GM18526 (cell line): Measurements from ENCODE around the gene PET100.

ENCODE experiments used
- POLR2A ChIP-seq: IDR thresholded peaks from 3 replicates; pipeline ENCODE4 v1.6.1; 2011; ENCODE audit not compliant: insufficient read length; ENCODE audit errors: extremely low read depth

The PET100 gene, protein sequence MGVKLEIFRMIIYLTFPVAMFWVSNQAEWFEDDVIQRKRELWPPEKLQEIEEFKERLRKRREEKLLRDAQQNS

GRCh38 chr19:7629347-7630054 is at the start of gene PET100, which contains the start of gene XAB2:
TSS of gene PET100 (plus strand) at chr19:7629793. CDS start at chr19:7629834, 41 bp downstream.
TSS of gene XAB2 (minus strand) at chr19:7629545. CDS start at chr19:7629527, 18 bp downstream.
- TF ChIP-seq POLR2A: peak; percentile 58

DNA sequence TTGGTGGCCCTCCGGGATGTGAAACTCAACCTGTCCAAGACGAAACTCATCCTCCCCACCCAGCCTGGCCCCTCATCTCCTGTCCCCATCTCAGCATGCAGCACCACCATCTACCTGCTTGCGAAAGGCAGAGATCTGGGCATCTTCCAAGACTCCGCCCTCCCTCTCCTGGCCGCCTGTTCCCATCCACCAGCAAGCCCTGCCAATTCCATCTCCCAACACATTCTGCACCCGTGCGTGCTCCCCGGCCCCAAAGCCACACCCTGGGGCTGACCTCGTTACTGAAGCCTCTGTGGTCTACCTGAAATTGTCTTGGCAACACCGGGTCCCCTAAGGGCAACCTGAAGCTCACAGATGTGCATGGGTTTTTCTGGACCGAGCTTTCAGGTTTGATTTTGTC is 47.1 kb upstream of the PET100 start:
- no peak for TF ChIP-seq POLR2A

DNA sequence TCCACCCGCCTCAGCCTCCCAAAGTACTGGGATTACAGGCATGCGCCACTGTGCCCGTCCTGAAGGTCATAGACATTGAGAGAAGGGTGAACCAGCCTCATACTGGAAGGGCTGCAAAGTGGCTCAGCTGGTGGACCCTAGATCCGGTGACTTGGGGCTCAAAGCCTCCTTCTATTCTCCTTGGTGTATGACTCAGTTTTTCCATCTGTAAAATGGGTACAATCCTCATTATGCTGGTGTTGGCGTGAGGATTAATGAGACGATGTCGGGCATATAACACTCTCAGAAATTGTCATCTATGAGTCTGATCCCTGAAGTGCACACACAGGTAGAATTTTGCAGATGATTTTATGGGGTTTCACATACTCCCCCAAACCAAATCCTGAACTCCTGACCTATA is 39.8 kb upstream of the PET100 start:
- TF ChIP-seq POLR2A: no peak

DNA sequence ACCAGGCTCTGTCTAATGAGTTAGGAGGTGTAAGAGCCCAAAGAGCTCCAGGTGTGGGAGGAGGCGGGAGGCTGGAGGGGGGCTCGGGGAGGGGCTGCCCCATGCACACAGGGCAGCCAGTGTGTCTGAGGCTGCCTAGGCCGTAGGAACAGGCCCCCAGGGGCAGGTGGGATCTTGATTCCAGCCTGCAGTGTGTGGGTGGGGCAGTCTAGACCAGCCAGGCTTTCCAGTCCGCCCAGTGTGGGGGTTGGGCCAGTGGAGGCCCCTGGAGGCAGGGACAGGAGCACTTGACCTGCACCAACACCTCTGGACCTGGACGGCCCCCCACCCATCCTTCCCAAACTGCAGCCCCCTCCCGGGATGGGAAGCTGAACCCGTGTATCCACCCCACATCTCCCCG is 39.3 kb upstream of the PET100 start:
- TF ChIP-seq POLR2A: no peak

DNA sequence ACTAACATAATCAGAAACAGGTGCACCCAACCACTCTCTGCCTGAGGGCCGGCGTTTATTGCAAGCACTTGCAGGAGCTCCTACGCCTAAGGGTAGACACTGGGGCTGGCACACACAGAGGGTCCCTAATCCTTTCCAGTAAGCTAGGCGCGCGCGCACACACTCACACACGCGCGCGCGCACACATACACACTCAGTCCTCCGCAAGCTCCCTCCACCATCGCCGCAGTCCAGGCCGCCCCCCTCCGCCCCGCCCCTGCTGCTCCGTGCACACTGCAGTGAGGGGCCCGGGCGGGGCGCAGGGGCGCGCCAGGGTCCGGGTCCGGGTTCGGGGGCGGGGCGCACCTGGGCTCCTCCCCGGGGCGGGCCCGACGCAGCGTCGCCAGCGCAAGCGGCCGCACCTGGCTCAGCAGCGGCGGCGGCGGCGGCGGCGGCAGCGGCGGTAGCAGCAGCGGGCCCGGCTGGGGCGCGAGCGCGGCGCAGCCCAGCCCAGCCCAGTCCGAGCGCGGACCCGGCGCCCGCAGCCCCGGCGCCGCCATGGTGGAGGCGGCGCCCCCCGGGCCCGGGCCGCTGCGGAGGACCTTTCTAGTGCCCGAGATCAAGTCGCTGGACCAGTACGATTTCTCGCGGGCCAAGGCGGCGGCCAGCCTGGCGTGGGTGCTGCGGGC is 34.0 kb upstream of the PET100 start, which contains the start of gene CAMSAP3:
TSS of gene CAMSAP3 (plus strand) at position 398 of the 668 bp plus-strand sequence. CDS start at position 538, 140 bp downstream.
- no peak for TF ChIP-seq POLR2A

- no peak for TF ChIP-seq POLR2A
Observed at GRCh38 chr19:7596211-7596937, 33.2 kb upstream of the PET100 start.

- no peak for TF ChIP-seq POLR2A
Observed at GRCh38 chr19:7597689-7598088, 31.9 kb upstream of the PET100 start.

GRCh38 chr19:7598180-7598579 is 31.4 kb upstream of the PET100 start:
- no peak for TF ChIP-seq POLR2A

DNA sequence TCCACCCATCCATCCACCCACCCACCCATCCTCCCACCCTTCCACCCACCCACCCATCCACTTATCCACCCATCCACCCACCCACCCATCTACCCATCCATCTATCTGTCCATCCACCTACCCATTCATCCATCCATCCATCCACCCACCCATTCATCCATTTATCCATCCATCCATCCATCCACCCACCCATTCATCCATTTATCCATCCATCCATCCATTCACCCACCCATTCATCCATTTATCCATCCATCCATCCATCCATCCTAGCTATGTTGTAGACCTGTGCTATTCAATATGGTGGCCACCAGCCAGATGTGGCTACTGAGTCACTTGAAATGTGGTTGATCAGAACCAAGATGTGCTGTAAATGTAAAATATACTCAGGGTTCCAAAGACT is 28.9 kb upstream of the PET100 start:
- TF ChIP-seq POLR2A: no peak

DNA sequence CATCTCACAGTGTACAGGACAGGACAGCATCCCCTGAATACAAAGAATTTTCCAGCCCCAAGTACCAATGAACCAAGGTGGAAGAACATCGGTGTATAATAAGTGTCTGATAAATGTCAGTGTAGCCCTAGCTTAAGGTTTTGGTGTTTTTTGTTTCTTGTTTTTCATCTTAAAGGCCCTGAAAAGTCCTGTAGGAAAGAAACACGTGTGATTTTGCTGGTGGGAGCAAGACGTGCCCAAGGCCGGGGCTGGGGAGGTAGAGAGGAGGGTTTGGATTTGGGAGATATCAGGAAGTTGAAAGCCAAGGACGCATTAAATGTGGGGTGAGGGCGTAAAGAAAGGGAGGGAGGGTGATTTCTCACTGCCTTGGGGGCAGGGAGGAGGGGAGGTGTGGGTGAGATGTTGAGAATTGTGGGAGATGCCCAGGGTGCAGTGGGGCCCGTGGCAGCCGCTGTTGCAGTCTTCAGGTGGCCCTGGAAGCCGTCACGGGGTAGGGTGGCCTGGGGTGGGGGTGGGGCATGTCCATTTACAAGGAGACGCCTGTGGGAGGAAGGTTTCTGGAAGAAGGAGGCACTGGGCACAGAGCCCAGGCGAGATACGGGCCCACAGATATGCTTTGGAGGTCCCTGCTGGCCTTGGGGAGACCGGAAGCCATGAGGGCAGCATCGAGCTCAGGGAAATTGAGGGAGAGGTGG is 27.2 kb upstream of the PET100 start:
- no peak for TF ChIP-seq POLR2A

DNA sequence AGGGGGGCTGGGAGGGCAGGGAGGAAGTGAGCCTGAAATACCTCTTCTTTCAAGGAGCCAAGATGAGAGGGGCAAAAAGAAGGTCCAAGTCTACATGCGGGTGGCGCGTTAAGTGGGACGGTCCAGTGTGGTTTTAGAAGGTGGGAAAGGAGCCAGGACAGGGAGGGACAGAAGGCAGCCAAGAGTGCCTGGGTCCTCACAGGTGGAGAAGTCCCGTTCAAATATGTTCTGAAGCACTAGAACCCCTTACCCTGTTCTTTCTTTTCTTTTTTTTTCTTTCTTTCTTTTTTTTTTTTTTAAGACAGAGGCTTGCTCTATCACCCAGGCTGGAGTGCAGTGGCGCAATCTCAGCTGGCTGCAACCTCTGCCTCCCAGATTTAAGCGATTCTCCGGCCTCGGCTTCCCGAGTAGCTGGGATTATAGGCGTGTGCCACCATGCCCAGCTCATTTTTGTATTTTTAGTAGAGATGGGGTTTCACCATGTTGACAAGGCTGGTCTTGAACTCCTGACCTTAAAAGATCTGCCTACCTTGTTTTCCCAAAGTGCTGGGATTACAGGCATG is 26.6 kb upstream of the PET100 start:
- TF ChIP-seq POLR2A: no peak

GRCh38 chr19:7603919-7604318 is 25.7 kb upstream of the PET100 start:
- no peak for TF ChIP-seq POLR2A

DNA sequence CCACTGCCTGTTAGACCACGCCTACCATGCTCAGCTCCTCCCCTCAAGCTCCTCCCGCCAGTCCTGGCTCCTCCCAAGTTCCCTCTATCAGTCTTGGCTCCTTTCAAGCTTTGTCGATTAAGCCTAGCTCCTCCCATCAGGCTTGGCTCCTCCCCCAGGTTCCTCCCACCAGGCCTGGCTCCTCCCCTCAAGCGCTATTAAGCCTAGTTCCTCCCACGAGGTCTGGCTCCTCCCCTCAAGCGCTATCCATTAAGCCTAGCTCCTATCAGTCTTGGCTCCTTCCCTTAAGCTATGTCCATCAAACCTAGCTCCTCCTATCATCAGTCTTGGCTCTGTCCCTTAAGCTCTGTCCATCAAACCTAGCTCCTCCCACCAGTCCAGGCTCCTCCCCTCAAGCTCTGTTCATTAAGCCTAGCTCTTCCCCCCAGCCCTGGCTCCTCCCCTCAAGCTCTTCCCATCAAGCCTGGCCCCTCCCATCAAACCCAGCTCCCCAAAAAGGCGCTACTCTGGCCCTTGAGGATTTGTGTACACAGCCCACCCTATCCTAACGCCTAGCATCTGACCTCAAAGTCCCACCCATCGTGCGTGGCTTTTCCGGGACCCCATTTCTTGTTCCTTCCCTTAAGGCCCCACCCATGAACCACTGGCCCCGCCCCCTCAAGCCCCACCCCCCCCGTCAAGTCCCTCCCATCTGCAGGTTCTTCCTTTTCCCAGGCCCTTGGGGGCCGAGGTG is 23.9 kb upstream of the PET100 start:
- no peak for TF ChIP-seq POLR2A

DNA sequence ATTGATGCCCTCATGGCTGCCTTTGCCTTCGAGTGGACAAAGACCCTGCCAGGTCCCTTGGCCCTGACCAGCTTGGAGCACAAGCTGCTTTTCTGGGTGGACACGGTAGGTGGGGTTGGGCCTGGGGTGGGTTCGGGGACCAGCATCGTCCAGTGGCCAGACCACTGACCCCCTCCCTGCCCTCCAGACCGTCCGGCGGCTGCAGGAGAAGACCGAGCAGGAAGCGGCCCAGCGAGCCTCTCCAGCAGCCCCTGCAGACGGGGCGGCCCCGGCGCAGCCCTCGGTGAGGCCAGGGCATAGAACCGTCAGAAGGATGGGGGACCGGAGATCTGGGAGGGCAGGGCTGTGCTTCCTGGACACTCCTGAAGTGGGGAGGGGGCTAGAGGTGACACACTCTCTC is 23.3 kb upstream of the PET100 start:
- TF ChIP-seq POLR2A: no peak
